SW480 (cell line): Measurements from ENCODE around the gene PMS1.
"Not testable (repeated sequence)": the region's sequence is repeated elsewhere in the genome, so short reads cannot be mapped to it uniquely, and the experiment has no call there.

Experiments
- DNase-seq: peaks from one replicate; pipeline ENCODE4 v3.0.0-alpha.2; 2016; ENCODE audit warnings: low spot score

The PMS1 gene

DNA sequence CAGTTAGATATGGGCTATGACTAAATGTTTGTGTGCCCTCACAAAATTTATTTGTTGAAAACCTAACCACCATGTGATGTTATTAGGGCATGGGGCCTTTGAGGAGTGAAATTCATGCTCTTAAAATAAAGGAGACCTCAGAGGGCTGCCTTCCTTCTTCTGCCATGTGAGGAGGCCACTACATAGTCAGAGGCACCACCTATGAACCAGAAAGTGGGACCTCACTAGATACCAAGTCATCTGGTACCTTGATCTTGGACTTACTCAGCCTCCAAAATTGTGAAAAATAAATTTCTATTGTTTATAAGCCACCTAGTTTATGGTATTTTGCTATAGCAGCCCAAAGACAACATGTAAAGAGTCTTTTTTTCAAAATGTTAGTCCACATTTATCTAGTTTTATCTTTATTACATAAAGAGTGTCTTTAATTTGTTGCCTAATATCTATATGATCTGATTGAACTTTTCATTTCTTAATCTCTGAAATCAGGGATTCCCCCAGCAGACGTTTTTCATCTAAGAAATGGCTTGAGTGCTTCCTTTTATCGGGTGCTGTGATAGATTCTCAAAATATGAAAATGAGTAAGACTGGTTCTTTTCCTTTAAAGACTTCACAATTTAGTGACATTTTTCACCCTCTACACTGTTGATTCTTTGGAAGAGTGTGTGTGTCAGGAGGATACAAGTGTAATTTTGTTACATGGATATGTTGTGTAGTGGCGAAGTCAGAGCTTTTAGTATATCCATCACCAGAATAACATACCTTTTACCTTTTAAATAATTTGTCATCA lies 34.2 kb downstream of the PMS1 start:
- DNase-seq = no peak

DNA sequence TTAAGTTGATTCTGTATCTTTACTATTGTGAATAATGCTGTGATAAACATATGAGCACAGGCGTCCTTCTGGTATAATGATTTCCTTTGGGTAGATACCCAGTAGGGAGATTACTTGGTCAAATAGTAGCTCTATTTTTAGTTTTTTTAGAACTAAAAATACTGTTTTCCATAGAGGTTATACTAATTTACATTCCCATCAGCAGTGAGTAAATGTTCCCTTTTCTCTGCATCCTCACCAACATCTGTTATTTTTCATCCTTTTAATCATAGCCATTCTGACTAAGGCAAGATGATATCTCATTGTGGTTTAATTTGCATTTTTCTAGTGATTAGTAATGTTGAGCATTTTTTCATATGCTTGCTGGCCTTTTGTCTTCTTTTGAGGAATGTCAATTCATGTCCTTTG lies 35.1 kb downstream of the PMS1 start:
- no peak for DNase-seq

DNA sequence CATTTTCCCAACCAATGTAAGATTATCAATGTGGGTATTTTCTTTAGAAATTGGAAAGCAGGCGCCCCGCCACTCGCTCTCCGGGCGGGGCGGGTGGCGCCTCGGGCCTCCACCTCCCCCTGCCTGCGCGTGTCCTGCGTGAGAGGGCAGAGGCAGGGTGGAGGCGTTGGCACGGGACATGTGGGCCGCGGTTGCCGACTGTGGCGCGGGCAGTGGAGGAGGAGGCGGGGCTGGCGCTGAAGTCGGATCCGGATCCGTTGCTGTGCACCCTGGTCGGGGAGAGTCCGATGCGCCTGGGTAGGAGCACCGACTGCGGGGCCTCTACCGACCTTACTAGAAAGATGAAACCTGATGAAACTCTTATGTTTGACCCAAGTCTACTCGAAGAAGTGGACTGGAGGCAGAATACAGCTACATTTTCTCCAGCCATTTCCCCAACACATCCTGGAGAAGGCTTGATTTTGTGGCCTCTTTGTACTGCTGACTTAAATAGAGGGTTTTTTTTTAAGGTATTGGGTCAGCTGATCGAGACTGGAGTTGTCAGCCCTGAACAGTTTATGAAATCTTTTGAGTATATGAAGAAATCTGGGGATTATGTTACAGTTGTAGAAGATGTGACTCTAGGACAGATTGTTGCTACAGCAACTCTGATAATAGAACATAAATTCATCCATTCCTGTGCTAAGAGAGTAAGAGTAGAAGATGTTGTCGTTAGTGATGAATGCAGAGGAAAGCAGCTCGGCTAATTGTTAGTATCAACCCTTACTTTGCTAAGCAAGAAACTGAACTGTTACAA lies 37.9 kb downstream of the PMS1 start:
- DNase-seq = no peak

DNA sequence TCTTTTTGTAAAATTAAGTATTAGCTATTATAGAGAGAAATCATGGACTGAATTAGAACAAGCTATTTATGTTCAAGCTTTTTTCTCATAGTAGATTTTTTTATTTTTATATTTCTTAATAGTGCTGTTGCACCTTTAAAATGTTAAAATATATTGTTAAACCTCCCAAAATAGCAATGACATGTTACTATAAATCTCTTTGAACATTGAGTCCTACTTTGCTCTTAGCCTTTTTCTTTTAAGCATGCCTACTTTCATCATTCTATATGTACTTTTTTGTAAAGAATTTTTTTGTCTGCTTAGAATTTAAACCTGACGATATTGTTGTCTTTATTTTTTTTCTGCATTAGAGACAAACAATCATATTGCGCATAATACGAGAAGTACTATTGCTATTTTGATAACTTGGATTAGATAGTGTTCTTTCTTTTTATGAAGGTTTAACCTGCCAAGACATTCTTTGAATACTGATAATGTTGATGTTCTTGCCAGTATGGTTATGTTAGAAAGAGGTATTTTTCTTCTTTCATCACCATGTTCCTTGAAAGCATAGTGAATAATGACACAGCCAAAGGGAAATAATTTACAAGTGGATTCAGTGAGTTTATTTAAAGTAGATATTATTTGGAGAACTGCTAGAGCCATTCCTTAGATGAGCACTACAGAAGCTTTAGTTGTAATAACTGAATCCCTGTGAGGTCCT lies 40.6 kb downstream of the PMS1 start:
- no peak for DNase-seq

DNA sequence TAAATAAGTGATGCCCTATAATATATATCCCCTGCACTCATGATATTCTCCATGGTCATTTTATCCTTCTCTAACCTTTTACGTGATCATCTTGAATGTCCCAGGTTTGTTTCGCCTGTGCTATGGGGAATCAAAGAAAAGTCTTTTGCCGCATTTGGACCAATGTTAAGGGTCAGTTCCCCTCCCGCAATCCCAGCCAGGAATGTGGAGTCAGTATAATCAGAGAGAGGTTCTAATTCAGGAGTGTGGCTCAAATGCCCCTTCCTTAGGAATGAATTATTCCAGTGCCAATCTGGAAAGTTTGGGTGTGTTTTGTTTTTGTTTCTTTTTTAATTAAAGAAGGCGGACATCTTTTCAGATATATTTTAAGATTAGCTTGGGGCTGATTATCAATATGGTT lies 41.8 kb downstream of the PMS1 start:
- DNase-seq = no peak

DNA sequence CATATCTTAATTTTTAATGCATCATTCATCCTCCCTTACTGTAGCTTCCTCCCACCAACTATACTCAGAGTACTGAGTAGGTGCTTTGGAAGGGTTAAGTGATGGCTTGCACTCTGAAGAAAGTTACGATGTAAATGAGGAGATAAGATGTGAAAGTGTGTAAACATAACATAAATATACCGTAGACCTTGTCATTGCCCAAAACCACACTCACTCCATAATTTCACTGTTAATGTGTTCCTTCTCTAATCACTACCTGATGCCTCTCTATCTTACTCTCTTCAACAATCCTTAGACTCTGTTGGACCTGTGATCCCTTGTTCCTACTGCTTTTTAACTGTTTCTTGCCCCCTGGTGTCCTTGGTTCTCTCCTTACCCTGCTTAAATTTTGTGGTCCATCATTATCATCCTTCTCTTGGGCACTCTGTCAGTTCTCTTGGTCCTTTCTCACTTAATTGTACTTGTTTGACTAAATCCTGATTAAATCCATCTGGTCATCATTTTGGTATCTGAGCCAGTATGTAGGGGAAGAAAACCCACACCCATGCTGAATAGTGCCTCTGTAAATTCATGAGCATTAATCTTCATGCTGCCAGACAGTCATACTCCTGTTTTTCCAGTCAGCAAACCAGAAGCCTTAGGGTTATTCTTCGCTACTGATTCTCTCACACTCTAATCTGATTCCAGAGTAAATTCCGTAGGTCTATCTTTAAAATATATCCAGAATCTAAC lies 45.0 kb downstream of the PMS1 start:
- DNase-seq = no peak

DNA sequence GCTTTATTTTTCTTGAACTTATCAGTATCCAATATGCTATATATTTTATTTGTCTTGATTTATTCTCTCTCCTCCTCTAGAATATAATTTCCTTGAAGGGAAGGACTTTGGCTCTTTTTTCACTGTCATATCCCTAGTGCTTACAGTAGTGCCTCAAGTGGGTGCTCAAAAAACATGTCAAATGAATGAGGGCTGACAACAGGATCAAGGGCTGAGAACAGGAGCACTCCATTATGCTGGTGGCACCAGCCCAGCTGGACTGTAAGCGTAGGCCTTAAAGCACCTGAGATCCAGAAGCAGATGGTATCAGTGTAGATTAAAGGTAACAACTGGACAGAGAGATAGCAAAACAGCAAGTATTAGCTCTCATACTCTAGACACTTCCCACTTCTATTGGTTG lies 46.3 kb downstream of the PMS1 start:
- no peak for DNase-seq

DNA sequence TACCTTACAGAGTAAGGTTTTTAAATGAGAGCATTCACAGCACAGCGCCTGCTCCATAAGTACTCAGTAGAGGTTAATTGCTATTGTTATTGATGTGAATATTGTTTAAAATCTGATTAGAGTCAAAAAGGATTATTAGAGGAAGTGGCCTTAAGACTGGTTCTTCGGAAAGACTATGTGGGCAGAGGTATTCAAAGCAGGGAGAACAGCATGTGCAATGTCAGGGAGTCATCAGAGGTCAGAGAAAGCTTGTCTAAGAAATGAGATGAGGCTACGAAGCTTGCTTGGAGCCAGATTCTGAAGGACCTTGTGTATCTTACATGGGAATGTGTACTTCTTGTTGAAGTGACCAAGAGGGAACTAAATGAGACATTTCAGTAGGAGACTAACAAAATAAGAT lies 49.8 kb downstream of the PMS1 start:
- DNase-seq = no peak

DNA sequence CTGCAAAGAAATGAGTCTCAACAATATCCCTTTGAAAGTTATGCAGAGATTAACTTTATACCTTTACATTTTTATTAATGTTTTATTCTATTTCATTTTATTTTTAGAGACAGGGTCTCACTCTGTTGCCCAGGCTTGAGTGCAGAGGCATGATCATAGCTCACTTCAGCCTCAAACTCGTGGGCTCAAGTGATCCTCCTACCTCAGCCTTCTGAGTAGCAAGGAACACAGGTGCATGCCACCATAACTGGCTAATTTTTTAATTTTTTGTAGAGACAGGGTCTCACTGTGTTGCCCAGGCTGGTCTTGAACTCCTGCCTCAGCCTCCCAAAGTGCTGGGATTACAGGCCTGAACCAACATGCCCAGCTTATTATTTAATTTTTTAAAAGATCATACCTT lies 50.4 kb downstream of the PMS1 start:
- not testable (repeated sequence) for DNase-seq

DNA sequence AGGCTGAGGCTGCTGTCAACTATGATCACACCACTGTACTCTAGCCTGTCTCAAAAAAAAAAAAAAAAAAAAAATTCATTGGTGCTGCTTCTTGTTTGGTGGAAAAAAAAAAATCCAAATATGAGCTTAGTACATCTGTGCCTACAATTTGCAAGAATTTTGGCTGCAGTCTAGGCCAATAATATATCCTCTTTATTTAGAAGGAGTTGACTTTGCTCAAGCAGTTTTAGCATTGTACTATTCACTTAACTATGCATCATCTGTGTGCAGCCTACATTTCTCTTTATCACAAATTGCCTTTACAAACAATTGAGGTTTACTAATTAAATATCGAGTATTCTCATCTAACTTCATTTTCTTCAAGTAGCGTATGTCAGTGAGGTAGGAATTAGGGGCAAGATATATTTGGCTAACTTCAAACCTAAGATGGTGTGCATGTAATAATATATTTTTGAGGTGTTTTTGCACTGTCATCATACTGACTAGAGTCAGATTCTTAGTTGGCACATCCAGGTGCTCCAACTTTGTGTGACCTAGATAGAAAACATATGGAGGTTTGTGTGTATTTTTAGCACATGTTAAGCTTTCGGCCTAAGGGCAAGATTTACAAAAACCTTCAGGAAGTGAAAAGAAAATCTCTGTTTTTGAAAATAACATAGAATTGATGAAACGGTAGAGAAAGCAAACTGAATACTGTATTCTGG lies 51.8 kb downstream of the PMS1 start:
- no peak for DNase-seq

DNA sequence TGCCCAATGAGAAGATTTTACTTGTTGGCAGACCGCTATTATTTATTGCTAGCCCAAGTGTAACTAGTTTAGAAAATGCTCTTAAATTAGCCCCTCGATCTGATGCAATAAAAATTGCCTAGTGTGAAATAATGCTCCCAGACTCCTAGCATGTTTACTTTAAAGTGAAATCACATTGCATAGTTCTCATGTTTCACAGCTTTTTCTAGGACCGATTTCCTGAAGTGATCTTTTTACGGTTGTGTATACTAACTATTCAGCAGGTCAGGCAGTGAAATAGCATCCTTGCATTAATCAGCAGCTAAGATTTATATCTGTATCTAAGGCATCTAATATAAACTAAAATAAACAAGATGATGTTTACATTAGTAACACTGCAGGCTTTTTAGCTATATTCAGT lies 52.4 kb downstream of the PMS1 start:
- peak; percentile 2 for DNase-seq

DNA sequence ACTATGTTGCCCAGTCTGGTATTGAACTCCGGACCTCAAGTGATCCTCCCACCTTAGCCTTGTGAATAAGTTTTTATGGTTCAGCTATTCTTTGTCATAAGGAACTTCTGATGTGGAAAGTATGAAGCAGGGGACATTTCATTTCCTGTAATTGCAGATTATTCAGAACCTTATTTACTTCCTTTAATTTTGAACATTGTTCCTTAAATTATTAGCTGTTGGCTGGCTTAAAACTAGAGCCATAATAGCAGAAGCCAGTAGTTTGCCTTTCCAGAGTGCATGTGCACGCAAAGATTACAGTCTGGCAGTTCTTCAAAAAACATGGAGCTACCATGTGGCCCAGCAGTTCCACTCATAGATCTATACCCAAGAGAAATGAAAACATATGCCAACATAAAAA lies 53.1 kb downstream of the PMS1 start:
- DNase-seq = no peak

DNA sequence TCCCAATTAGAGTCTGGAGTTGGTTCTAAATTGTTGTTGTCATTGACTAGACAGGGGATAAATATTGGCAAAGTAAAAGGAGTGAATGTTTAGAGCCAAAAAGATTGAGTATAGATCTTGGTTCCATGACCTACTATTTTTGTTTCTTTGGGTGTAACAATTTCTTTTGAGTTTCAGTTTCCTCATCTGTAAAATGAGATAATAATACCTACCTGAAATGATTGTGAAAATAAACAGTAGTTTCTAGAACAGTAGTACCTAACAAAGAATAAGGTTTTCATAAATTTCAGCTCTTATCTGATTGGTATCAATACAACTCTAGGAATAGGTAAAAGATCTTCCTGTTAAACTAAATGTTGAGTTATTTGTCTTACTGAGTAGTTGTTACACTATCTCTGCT lies 56.8 kb downstream of the PMS1 start:
- DNase-seq = no peak

DNA sequence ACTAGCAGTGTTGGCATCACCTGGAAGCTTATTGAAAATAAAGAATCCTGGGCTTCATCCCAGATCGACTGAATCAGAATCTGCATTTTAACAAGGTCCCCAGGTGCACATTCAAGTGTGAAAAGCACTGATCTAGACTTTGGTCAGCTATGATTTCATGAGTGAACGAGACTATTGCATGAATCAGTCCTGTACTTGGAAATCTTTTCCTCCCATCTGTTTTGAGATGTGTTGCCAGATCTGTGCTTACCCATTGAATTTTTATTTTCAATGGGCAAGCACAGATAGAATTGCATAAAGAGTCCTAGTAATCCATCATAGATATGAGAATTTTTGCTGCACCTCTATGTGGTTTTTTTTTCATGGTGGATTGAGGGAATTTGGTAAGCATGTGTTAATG lies 64.0 kb downstream of the PMS1 start:
- no peak for DNase-seq

DNA sequence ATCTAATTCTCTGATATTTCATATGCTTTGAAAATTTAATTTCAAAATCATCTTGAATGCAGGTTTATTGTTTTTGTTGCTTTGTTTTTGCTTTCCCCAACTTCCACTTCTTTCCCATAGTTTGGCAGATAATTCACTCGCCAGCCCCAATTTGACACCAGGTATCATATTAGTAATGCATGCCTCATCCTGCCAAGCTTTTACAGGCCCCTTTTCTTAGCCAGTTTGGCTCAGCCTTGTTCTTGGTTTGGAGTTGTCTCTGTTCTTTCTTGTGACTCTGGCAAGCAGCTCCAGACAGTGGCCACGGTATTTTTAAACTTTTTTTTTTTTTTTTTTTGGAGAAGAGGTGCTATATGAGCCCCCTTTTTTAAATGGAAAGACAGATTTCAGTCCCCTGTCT lies 65.3 kb downstream of the PMS1 start:
- DNase-seq = no peak

DNA sequence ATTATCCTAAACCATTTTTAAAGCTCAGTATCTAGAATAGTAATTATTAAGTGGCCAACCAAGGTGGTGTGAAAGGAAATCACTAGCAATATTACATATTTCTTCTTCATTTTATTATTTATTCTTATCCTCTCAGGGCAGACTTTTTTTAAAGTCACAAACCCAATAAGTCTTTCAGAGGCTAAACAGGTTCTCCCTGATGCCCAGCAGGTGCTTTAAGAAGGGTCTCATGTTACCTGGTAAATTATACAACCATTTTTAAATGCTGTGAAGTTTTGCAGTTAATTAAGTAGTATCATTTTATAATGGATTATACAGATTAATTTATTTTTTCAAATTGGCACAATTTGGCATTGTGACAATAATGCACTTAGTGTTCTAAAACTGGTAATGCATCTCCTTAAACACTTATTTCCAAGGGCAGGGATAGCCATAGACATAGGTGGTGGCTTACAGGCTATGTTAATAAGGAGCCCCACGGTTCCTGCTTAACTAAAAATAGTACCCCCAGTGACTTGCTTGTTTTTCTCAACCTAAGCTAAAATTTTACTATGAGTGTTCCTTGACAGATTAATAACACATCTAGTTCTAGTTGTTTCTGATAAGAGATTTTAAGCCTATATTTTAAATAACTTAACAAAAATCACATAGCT lies 67.0 kb downstream of the PMS1 start:
- no peak for DNase-seq

DNA sequence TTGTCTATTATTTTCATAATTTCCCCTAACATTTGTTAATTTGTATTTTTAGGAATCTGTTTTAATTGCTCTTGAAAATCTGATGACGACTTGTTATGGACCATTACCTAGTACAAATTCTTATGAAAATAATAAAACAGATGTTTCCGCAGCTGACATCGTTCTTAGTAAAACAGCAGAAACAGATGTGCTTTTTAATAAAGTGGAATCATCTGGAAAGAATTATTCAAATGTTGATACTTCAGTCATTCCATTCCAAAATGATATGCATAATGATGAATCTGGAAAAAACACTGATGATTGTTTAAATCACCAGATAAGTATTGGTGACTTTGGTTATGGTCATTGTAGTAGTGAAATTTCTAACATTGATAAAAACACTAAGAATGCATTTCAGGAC lies 69.9 kb downstream of the PMS1 start:
- DNase-seq = no peak

DNA sequence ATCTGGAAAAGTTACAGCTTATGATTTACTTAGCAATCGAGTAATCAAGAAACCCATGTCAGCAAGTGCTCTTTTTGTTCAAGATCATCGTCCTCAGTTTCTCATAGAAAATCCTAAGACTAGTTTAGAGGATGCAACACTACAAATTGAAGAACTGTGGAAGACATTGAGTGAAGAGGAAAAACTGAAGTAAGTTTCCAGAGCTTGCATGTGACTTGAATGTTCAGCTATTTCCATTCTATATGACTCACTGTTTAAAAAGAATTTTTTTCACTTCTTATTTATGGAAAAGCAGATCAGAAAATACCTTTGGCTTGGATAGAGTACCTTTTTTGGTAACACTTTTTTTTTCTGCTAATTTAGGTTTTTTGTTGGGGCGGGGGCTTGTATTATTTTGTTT lies 70.7 kb downstream of the PMS1 start:
- no peak for DNase-seq

DNA sequence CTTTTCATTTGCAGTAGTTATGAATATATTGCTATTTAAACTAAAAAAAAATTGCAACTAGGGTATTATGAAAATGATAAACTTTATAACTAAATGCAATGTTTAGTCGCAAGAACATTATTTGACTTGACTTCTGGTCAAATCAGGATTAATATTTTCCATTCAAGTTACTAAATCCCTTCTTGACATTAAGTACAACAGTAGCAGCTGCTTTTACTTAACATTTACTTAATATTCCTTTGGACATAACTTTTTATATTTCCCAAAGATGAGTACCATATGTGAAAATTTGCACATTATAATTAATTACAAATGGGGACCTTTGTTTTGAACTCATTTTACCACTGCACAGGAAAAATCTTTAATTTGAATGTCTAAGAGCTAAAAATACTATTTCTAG lies 74.0 kb downstream of the PMS1 start:
- no peak for DNase-seq

DNA sequence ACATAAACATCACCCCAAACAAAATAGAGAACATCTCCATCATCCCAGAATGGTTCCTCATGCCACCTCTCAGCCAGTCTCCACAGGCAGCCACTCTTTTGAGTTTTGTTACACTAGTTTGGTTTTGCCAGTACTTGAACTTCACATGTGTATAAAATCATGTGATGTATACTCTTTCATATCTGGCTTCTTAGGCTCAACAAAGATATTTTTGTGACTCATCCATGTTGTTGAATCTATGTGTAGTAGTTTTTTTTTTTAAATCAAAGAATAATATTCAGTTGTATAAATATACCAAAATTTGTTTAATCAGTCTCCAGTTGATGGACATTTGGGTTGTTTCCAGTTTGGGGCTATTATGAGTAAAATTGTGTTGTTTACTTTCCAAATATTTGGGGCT lies 75.9 kb downstream of the PMS1 start:
- no peak for DNase-seq

DNA sequence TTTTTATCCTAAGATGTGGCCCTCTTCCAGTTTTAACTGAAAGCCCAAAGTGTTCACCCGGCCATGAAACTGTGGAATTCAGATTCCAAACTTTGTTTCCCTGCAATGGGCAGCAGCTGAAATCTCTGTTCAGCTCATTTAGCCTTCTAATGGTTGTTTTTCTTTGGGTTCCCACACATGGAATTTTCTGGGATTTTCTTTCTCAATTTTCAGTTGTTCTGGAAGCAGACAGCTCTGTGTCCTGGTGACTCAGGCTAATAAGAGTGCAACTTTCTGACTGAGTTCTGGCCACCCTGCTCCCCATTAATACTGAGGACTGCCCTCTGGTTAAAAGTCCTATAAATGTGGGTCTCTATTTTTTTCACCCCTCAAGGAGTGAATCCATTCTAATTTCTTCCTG lies 78.5 kb downstream of the PMS1 start:
- DNase-seq = no peak
